Measurements from ENCODE around the gene AK2. TPM values are rescaled to one million over a fixed set of nuclear protein-coding genes. Genes with fewer than 3 reads are reported as not detected.
"Not testable (repeated sequence)": the region's sequence is repeated elsewhere in the genome, so short reads cannot be mapped to it uniquely, and the experiment has no call there.

AK2 gene
- total RNA-seq, 2 experiments from 2014 or later, result 181 to 193 TPM

- H3K27ac Mint-ChIP-seq, result peak overlapping the region; percentile 65
- H3K4me3 Mint-ChIP-seq, result no peak overlapping the region
- ChIA-PET POLR2A (no interaction called here), CTCF (interaction anchor here (1.3 to 1.5 kb wide), 3 partner anchors 8 to 138 kb away, joined by 3 to 4 read pairs (median 3); no protein-coding TSS in a partner anchor)
- H3K4me1 Mint-ChIP-seq, result peaks cover 77% of the 10 kb centered on the region
- no peaks in the 10 kb centered on the region for H3K9me3 Mint-ChIP-seq
- H3K36me3 Mint-ChIP-seq (ENCODE audit: low read depth), result peaks cover 2% of the 10 kb centered on the region
- no peak for DNase-seq
- no peaks in the 10 kb centered on the region for H3K27me3 Mint-ChIP-seq
Measured at GRCh38 chr1:32988665-32989064, 48.0 kb downstream of the AK2 start.

GRCh38 chr1:32985226-32985625 lies 51.5 kb downstream of the AK2 start:
- no peak overlapping the region for H3K4me3 Mint-ChIP-seq
- DNase-seq, result no peak
- peaks cover 4% of the 10 kb centered on the region for H3K36me3 Mint-ChIP-seq (ENCODE audit: low read depth)
- peaks cover 81% of the 10 kb centered on the region for H3K4me1 Mint-ChIP-seq
- CTCF ChIA-PET, result interaction anchor here (1.6 to 2.3 kb wide), 7 partner anchors 9 to 142 kb away, joined by 3 to 10 read pairs (median 7); partner anchors contain the start of gene RNF19B
- no peaks in the 10 kb centered on the region for H3K27me3 Mint-ChIP-seq
- no peaks in the 10 kb centered on the region for H3K9me3 Mint-ChIP-seq
- POLR2A ChIA-PET, result no interaction called here
- peak overlapping the region; percentile 72 for H3K27ac Mint-ChIP-seq

- Mint-ChIP-seq H3K27ac (peak overlapping the region; percentile 72), H3K4me3 (no peak overlapping the region), H3K9me3 (no peaks in the 10 kb centered on the region), H3K27me3 (no peaks in the 10 kb centered on the region), H3K4me1 (peaks cover 80% of the 10 kb centered on the region), H3K36me3 (ENCODE audit: low read depth) (peaks cover 4% of the 10 kb centered on the region)
- POLR2A ChIA-PET, result no interaction called here
- CTCF ChIA-PET, result interaction anchor here (0.6 to 2.3 kb wide), 9 partner anchors 9 to 1308 kb away, joined by 3 to 10 read pairs (median 5); partner anchors contain the start of gene RNF19B
- DNase-seq, result peak; percentile 67
Measured at GRCh38 chr1:32984455-32985171, 52.1 kb downstream of the AK2 start.

- peak overlapping the region; percentile 72 for H3K27ac Mint-ChIP-seq
- ChIA-PET CTCF (interaction anchor here (1.2 to 2.3 kb wide), 8 partner anchors 9 to 40 kb away, joined by 3 to 10 read pairs (median 6); partner anchors contain the start of gene RNF19B), POLR2A (no interaction called here)
- H3K4me1 Mint-ChIP-seq, result peaks cover 77% of the 10 kb centered on the region
- no peak for DNase-seq
- H3K9me3 Mint-ChIP-seq, result no peaks in the 10 kb centered on the region
- peaks cover 4% of the 10 kb centered on the region for H3K36me3 Mint-ChIP-seq (ENCODE audit: low read depth)
- no peaks in the 10 kb centered on the region for H3K27me3 Mint-ChIP-seq
- H3K4me3 Mint-ChIP-seq, result no peak overlapping the region
Measured at GRCh38 chr1:32984090-32984454, 52.6 kb downstream of the AK2 start.

GRCh38 chr1:32983020-32983419 lies 53.7 kb downstream of the AK2 start:
- H3K9me3 Mint-ChIP-seq, result no peaks in the 10 kb centered on the region
- no peak for DNase-seq
- ChIA-PET POLR2A (no interaction called here), CTCF (interaction anchor here (2.0 to 2.3 kb wide), 2 partner anchors 11 to 18 kb away, joined by 8 to 10 read pairs; partner anchors contain the start of gene RNF19B)
- H3K4me1 Mint-ChIP-seq, result peaks cover 67% of the 10 kb centered on the region
- H3K27me3 Mint-ChIP-seq, result no peaks in the 10 kb centered on the region
- peak overlapping the region; percentile 63 for H3K27ac Mint-ChIP-seq
- H3K4me3 Mint-ChIP-seq, result no peak overlapping the region
- H3K36me3 Mint-ChIP-seq (ENCODE audit: low read depth), result peaks cover 4% of the 10 kb centered on the region

GRCh38 chr1:32981003-32981901 lies 55.4 kb downstream of the AK2 start:
- ChIA-PET CTCF (interaction anchor here (0.6 to 2.6 kb wide), 10 partner anchors 9 to 146 kb away, joined by 3 to 12 read pairs (median 4); no protein-coding TSS in a partner anchor), POLR2A (interaction anchor here (0.8 to 1.4 kb wide), 5 partner anchors 9 to 145 kb away, joined by 3 to 5 read pairs (median 4); partner anchors contain the start of gene RNF19B)
- no peaks in the 10 kb centered on the region for H3K27me3 Mint-ChIP-seq
- peaks cover 1% of the 10 kb centered on the region for H3K36me3 Mint-ChIP-seq (ENCODE audit: low read depth)
- H3K4me1 Mint-ChIP-seq, result peaks cover 60% of the 10 kb centered on the region
- H3K4me3 Mint-ChIP-seq, result peak overlapping the region; percentile 53
- DNase-seq, result peak; percentile 73
- H3K9me3 Mint-ChIP-seq, result no peaks in the 10 kb centered on the region
- peak overlapping the region; percentile 93 for H3K27ac Mint-ChIP-seq

- Mint-ChIP-seq H3K27ac (no peak overlapping the region), H3K36me3 (ENCODE audit: low read depth) (peaks cover 1% of the 10 kb centered on the region), H3K27me3 (no peaks in the 10 kb centered on the region), H3K4me1 (peaks cover 50% of the 10 kb centered on the region), H3K9me3 (no peaks in the 10 kb centered on the region), H3K4me3 (no peak overlapping the region)
- CTCF ChIA-PET, result interaction anchor here (0.9 to 2.6 kb wide), 5 partner anchors 13 to 147 kb away, joined by 3 to 12 read pairs (median 4); no protein-coding TSS in a partner anchor
- no peak for DNase-seq
- POLR2A ChIA-PET, result interaction anchor here (1.4 kb wide), 1 partner anchor 12 kb away, joined by 5 read pairs; no protein-coding TSS in a partner anchor
Measured at GRCh38 chr1:32980080-32980479, 56.6 kb downstream of the AK2 start.

- Mint-ChIP-seq H3K4me1 (peaks cover 38% of the 10 kb centered on the region), H3K27me3 (no peaks in the 10 kb centered on the region), H3K27ac (no peak overlapping the region), H3K4me3 (no peak overlapping the region), H3K36me3 (ENCODE audit: low read depth) (peaks cover 1% of the 10 kb centered on the region), H3K9me3 (no peaks in the 10 kb centered on the region)
- ChIA-PET POLR2A (no interaction called here), CTCF (interaction anchor here (0.7 kb wide), 2 partner anchors 9 to 62 kb away, joined by 3 read pairs; no protein-coding TSS in a partner anchor)
- DNase-seq, result no peak
Measured at GRCh38 chr1:32978854-32979253, 57.8 kb downstream of the AK2 start.

- Mint-ChIP-seq H3K4me1 (peaks cover 28% of the 10 kb centered on the region), H3K27me3 (peaks cover 3% of the 10 kb centered on the region), H3K9me3 (no peaks in the 10 kb centered on the region), H3K4me3 (no peak overlapping the region), H3K27ac (peak overlapping the region; percentile 3), H3K36me3 (ENCODE audit: low read depth) (peaks cover 1% of the 10 kb centered on the region)
- CTCF ChIA-PET, result interaction anchor here (0.7 to 1.0 kb wide), 2 partner anchors 9 to 122 kb away, joined by 3 read pairs; no protein-coding TSS in a partner anchor
- DNase-seq, result no peak
- POLR2A ChIA-PET, result interaction anchor here (0.5 kb wide), 1 partner anchor 495 kb away, joined by 3 read pairs; the partner anchor contains the start of gene ZSCAN20
Measured at GRCh38 chr1:32977546-32978087, 59.1 kb downstream of the AK2 start.

GRCh38 chr1:32975055-32975454 lies 61.6 kb downstream of the AK2 start:
- H3K4me3 Mint-ChIP-seq; H3K36me3 Mint-ChIP-seq (ENCODE audit: low read depth); DNase-seq; POLR2A ChIA-PET; H3K27ac Mint-ChIP-seq; H3K9me3 Mint-ChIP-seq: not testable (repeated sequence)
- H3K27me3 Mint-ChIP-seq, result peaks cover 24% of the 10 kb centered on the region
- CTCF ChIA-PET, result interaction anchor here (0.7 kb wide), 1 partner anchor 9 kb away, joined by 3 read pairs; no protein-coding TSS in a partner anchor
- peaks cover 11% of the 10 kb centered on the region for H3K4me1 Mint-ChIP-seq

- H3K9me3 Mint-ChIP-seq; H3K4me3 Mint-ChIP-seq; H3K27ac Mint-ChIP-seq; H3K36me3 Mint-ChIP-seq (ENCODE audit: low read depth); DNase-seq; POLR2A ChIA-PET: not testable (repeated sequence)
- CTCF ChIA-PET, result interaction anchor here (0.6 kb wide), 1 partner anchor 200 kb away, joined by 3 read pairs; no protein-coding TSS in a partner anchor
- H3K27me3 Mint-ChIP-seq, result peaks cover 24% of the 10 kb centered on the region
- peaks cover 11% of the 10 kb centered on the region for H3K4me1 Mint-ChIP-seq
Measured at GRCh38 chr1:32973458-32973857, 63.2 kb downstream of the AK2 start.

- Mint-ChIP-seq H3K9me3 (no peaks in the 10 kb centered on the region), H3K4me3 (peak overlapping the region; percentile 37), H3K27me3 (peaks cover 24% of the 10 kb centered on the region), H3K27ac (no peak overlapping the region), H3K4me1 (peaks cover 11% of the 10 kb centered on the region), H3K36me3 (ENCODE audit: low read depth) (peaks cover 6% of the 10 kb centered on the region)
- ChIA-PET POLR2A (interaction anchor here (0.8 kb wide), 2 partner anchors 8 to 19 kb away, joined by 3 to 4 read pairs; no protein-coding TSS in a partner anchor), CTCF (interaction anchor here (0.6 to 1.7 kb wide), 2 partner anchors 8 to 200 kb away, joined by 3 to 4 read pairs; no protein-coding TSS in a partner anchor)
- no peak for DNase-seq
Measured at GRCh38 chr1:32972814-32973428, 63.8 kb downstream of the AK2 start.

Data from activated CD4-positive, alpha-beta T cell treated with anti-CD3 and anti-CD28 coated beads, Interleukin-2, amount 10 ng/mL, durations not matched to agents 7 days and 5 days (primary cell).